Measurements from ENCODE around the gene SMAD3.

SMAD3 gene

DNA sequence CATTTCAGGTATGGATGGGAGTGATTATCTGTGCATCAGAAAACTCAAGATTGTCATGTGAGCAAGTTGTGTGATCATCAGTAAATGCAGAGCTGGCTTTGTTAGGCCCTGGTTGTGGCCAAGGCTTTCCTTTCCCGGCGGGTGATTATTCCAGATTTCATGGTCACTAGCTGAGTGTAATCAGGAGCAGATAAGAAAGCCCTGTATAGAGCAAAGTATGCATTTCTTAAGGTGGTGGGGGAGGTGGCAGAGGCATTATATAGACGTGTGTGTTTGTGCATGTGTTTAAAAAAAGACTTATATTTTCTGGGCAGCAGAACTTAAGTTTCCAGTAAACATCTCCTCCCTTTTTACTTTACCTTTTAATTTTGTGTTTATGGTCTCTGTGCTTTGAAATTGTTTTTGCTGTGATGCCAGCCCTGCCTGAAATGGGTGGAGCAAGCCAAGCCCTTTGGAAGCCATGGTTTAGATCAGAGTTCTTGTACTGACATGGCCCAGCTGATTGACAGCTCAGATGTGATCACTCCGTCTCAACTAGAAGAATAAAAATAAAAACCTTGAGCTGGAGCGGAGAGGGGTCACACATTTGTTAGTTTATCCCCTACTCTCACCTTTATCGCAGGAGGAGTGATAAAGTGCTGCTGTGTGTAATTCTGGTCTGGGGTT is 22.2 kb downstream of the SMAD3 start:
- no peak overlapping the region for H3K4me3 ChIP-seq (ENCODE audit: low read depth, low read length)
- TF ChIP-seq, protein P1, sequence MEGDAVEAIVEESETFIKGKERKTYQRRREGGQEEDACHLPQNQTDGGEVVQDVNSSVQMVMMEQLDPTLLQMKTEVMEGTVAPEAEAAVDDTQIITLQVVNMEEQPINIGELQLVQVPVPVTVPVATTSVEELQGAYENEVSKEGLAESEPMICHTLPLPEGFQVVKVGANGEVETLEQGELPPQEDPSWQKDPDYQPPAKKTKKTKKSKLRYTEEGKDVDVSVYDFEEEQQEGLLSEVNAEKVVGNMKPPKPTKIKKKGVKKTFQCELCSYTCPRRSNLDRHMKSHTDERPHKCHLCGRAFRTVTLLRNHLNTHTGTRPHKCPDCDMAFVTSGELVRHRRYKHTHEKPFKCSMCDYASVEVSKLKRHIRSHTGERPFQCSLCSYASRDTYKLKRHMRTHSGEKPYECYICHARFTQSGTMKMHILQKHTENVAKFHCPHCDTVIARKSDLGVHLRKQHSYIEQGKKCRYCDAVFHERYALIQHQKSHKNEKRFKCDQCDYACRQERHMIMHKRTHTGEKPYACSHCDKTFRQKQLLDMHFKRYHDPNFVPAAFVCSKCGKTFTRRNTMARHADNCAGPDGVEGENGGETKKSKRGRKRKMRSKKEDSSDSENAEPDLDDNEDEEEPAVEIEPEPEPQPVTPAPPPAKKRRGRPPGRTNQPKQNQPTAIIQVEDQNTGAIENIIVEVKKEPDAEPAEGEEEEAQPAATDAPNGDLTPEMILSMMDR (IDR thresholded peaks at IDR 0.05; ENCODE audit: insufficient read depth, low read depth, low read length, missing control alignments) = no peak
- no peak for DNase-seq (ENCODE audit: low read depth)

DNA sequence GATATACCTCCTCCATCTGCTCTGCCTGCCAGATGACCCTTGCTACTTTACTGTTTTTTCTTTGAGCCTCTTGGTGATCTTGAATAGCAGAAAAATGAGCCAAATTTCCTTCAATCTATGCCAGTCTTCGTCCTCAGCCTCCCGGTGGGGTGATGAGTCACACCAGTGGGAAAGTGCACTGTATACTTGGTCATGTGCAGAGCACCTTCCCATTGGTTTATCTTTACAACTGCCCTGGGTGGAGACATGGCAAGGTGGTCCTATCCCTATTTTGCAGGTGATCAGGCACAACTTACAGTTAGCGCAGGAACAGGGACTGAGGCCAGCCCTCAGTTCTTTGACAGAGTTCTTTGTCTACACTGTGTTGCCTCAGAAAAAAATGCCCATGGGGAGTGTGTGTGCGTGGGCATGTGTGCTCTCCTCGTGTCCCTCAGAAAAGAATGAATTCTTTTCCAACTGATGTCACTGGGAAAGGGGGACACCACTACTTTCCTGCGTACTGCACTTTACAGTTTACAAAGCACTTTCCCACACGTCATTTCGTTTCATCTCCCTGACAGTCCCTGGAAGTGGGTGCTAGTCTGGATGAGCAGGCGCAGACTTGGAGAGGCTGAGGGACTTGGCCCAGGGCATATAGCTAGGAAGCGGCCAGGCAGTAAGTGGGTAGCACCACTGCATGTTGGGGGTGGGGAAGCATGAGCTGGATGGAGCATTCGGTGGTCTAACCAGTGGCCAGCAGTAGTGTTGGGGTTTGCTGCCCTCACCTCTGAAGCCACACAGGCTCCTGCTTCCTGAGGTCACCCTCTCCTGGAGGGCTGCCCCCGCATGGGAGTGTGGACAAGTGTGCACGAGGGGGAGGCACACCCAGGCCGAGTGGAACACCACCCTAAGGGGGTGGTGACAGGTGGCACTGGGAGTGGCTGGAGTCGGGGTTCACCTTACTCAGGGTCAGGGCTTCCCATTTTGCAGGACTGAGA is 24.1 kb downstream of the SMAD3 start:
- TF ChIP-seq, protein P1 (IDR thresholded peaks at IDR 0.05; ENCODE audit: insufficient read depth, low read depth, low read length, missing control alignments) = no peak

DNA sequence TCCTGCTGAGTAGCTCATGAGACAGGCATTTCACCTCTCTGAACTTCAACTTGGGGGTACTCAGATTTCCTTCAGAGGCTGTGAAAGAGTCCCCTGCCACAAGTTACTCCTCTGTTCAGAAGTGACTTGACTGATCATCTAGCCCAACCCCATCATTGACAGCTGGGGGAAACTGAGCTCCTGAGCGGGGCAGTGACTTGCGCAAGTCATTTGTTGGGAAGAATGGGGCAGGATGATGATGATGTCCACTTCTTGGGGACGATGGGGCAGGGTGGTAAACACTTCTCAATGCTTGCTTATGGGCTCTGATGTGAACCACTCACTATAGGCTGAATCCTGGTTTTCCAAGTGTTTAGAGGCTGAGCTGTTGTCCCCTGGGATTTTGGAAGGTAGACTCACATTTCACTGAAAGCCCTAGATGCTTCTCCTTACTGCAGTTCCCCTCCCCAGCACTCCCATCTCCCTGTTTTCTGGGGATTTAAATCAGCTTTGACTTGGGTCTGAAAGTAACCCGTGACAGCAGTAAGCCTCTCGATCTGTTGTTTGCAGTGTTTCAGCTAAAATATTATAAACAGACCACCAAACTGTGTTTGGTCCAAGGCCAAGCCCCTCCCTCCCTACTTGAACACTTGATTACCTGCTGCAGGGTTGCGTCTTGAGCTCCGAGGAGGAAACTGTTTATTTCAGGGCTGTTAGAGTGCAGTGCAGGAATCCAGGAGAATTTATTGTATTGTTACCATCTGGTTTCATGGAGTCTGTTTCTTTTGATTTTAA is 25.1 kb downstream of the SMAD3 start:
- DNase-seq (ENCODE audit: low read depth) = no peak
- TF ChIP-seq, protein P1 (IDR thresholded peaks at IDR 0.05; ENCODE audit: insufficient read depth, low read depth, low read length, missing control alignments) = no peak
- peak overlapping the region; percentile 17 for H3K4me3 ChIP-seq (ENCODE audit: low read depth, low read length)

More for the DNA sequence above, 24.1 kb downstream of the SMAD3 start:
- DNase-seq (ENCODE audit: low read depth) = no peak
- no peak overlapping the region for H3K4me3 ChIP-seq (ENCODE audit: low read depth, low read length)

DNA sequence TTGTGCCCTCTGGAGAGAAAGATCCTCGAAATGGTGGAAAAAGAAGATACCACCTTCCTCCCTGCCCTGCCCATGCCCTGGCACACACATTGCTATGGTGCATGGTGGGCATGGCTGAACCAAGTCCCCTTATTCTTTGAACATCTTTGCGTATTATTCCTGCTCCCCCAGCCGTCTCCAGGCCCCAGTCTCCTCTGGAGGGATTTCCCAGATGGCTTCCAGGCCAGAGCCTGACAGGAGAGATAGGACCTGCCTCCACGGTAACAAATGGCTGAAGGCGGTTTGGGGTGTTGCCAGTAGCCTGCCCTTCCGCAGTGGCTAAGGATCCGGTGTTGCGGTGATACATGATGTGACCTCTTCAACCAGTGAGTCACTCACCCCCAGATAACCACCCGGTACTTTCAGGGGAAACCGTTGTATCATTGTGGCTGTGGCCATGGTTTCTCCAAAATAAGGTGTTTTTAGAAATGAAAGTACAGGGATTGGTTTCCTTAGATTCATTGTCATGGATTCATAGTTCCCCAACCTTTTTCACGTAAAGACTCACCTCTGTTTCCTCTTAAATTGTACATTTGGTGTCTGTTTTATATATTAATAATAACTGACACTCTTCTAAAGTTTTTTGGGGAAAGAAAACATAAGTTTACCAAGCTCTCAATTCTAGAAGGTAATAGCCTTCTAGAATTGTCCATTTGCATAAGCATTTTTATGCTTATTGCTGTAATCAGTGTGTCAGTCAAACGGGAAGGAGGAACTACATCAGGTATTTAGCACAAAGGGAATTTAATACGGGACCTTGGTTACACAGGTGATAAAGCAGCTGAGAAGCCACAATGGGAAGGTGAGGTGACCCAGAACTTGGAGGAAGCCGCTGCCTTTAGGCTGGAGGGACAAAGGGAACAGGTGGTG is 25.9 kb downstream of the SMAD3 start:
- peak overlapping the region; percentile 17 for H3K4me3 ChIP-seq (ENCODE audit: low read depth, low read length)
- TF ChIP-seq, protein P1 (IDR thresholded peaks at IDR 0.05; ENCODE audit: insufficient read depth, low read depth, low read length, missing control alignments) = no peak
- peak; percentile 94 for DNase-seq (ENCODE audit: low read depth)

DNA sequence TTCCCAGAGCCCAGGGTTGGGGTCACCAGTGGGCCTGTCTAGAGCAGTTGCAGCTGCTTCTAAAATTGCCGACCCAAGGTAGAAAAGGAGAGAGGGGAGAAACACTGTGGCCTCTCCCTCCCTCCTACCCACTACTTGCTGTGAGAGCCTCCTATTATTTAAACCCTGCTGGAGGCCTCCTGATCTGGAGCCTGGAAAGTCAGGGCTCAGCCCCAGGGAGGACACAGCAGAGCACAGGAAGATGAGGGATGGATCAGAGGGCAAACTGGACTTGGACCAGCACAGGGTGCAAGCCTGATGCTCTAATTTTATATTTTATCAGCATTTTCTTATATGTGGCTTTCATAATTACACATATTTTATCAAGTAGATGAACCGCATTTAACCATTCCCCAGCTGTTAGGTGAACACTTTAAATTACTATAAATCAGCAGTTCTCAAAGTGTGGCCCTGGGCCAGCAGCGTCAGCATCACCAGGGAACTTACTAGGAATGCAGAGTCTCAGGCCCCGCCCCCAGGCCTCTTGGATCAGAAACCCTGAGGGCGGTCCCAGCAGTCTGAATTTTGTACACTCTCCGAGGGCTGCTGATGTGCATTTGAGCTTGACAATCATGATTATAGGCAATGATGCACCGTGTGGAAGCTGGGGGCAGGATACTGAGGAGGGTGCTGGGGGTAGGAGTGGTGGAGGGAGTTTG is 26.7 kb downstream of the SMAD3 start:
- DNase-seq (ENCODE audit: low read depth) = no peak
- no peak overlapping the region for H3K4me3 ChIP-seq (ENCODE audit: low read depth, low read length)
- TF ChIP-seq, protein P1 (IDR thresholded peaks at IDR 0.05; ENCODE audit: insufficient read depth, low read depth, low read length, missing control alignments) = no peak

Data from GM12865 (cell line).